CD4-positive, alpha-beta T cell (primary cell): ENCODE results near the gene PTPRF. TPM values are rescaled to one million over a fixed set of nuclear protein-coding genes. Genes with fewer than 3 reads are reported as not detected.

Source experiments
- ATAC-seq: fragments of 200-7000 bp; cut with Tn5 transposase; one replicate; pipeline ENCODE4 v1.10.0; 2022; ENCODE audit warnings: mild to moderate bottlenecking; ENCODE audit not compliant: poor library complexity
- CTCF ChIA-PET: fragments of 350-600 bp; sonication (Branson Sonifier 250); formaldehyde crosslinking; loops from one replicate; lab custom pipeline; 2021; ENCODE audit warnings: antibody characterized with exemption, inconsistent platforms; lab: Charles Lee
- POLR2A ChIA-PET: fragments of 350-600 bp; sonication (Branson Sonifier 250); formaldehyde crosslinking; loops from one replicate; lab custom pipeline; 2021; ENCODE audit warnings: antibody characterized with exemption, inconsistent platforms; lab: Charles Lee
- DNase-seq, 14 experiments: peaks; one replicate each; pipeline ENCODE4 v3.0.0-alpha.2; 2013 to 2020; ENCODE audit warnings: mixed read lengths in 2 of 14
- H3K27ac ChIP-seq, 2 donors: one replicate each; pipeline versions ENCODE4 v1.5.1 to v1.7.0; 2013; ENCODE audit warnings: low read length in 2 of 2, low read depth in 1 of 2, mild to moderate bottlenecking in 1 of 2
- H3K27me3 ChIP-seq, 2 experiments: 1 replicate in 1 of 2; 2 replicates in 1 of 2; pipeline versions ENCODE4 v1.6.1 to v1.7.0; 2013; ENCODE audit warnings: low read length in 2 of 2, control low read depth in 1 of 2, mild to moderate bottlenecking in 1 of 2, moderate library complexity in 1 of 2; ENCODE audit not compliant: insufficient read depth in 2 of 2, control insufficient read depth in 1 of 2
- H3K36me3 ChIP-seq: one replicate; pipeline ENCODE4 v1.6.1; 2013; ENCODE audit warnings: low read length, control low read depth; ENCODE audit not compliant: insufficient read depth
- H3K4me1 ChIP-seq: one replicate; pipeline ENCODE4 v1.6.1; 2013; ENCODE audit warnings: low read length, control low read depth; ENCODE audit not compliant: insufficient read depth
- H3K4me3 ChIP-seq: one replicate; pipeline ENCODE4 v1.5.1; 2013; ENCODE audit warnings: mild to moderate bottlenecking, low read length, moderate library complexity
- H3K9me3 ChIP-seq, 2 experiments: 1 replicate in 1 of 2; 2 replicates in 1 of 2; pipeline versions ENCODE4 v1.6.1 to v1.7.0; 2013; ENCODE audit warnings: low read length in 2 of 2, mild to moderate bottlenecking in 2 of 2, control low read depth in 1 of 2, moderate library complexity in 1 of 2; ENCODE audit not compliant: control insufficient read depth in 1 of 2, insufficient read depth in 1 of 2
- H3K27ac Mint-ChIP-seq: one replicate; pipeline ENCODE4 v1.8.0; 2020; ENCODE audit warnings: mixed read lengths
- H3K27me3 Mint-ChIP-seq: one replicate; pipeline ENCODE4 v1.8.0; 2021; ENCODE audit warnings: mixed read lengths
- H3K36me3 Mint-ChIP-seq: one replicate; pipeline ENCODE4 v1.8.0; 2021; ENCODE audit warnings: low read depth, mixed read lengths
- H3K4me1 Mint-ChIP-seq: one replicate; pipeline ENCODE4 v1.8.0; 2021; ENCODE audit warnings: low read depth, mixed read lengths
- H3K4me3 Mint-ChIP-seq: one replicate; pipeline ENCODE4 v1.8.0; 2020; ENCODE audit warnings: mild to moderate bottlenecking, mixed read lengths
- H3K9me3 Mint-ChIP-seq: one replicate; pipeline ENCODE4 v1.8.0; 2020; ENCODE audit warnings: mixed read lengths
- intact Hi-C, 2 experiments: fragments of 100-400 bp; cut with DNase I in 1 of 2; cut with micrococcal nuclease in 1 of 2; formaldehyde crosslinking; loops; one replicate each; pipeline versions ENCODE4 v1.15.1 to v1.9.0; 2023 to 2025; cut with DNase I, micrococcal nuclease
- total RNA-seq, 174 experiments: library from RNA in 2 of 174; stranded (reverse) in 2 of 174; gene quantifications; one replicate each; pipeline ENCODE4 v1.2.3 and lab custom pipeline; 2021 to 2026
- TF ChIP-seq, protein P1 (sequence below): fragments of 200-600 bp; IDR thresholded peaks from one replicate; pipeline ENCODE4 v1.8.0; 2022; ENCODE audit warnings: antibody characterized with exemption, mild to moderate bottlenecking

The PTPRF gene
- total RNA-seq, 2 experiments from 2014 or later = 0.14 TPM

DNA sequence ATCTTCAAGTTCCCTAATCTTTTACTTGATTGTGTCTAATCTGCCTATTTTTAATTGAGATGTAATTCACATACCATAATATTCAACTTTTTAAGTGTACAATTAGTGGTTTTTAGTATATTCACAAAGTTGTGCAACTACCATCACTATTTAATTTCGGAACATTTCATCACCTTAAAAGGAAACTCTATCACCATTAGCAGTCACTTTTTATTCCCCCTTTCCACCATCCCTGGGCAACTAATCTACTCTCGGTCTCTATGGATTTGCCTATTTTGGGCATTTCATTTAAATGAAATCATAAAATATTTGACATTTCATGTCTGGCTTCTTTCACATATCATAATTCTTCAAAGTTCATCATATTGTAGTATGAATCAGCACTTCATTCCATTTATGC is 46.3 kb upstream of the PTPRF start:
- Histone ChIP-seq H3K4me3 (no peak overlapping the region), H3K4me1 (no peaks in the 10 kb centered on the region), H3K36me3 (no peaks in the 10 kb centered on the region), H3K9me3 (peaks cover 13% of the 10 kb centered on the region in 2 experiments), H3K27me3 (no peaks in the 10 kb centered on the region), H3K27ac (no peak overlapping the region)
- DNase-seq (no peak), ATAC-seq (no peak)
- Mint-ChIP-seq H3K4me3 (no peak overlapping the region), H3K4me1 (no peaks in the 10 kb centered on the region), H3K36me3 (peaks cover 9% of the 10 kb centered on the region), H3K27ac (no peak overlapping the region), H3K9me3 (peaks cover 9% of the 10 kb centered on the region), H3K27me3 (peaks cover 6% of the 10 kb centered on the region)
- intact Hi-C loops = no loop called here
- TF ChIP-seq, protein P1, sequence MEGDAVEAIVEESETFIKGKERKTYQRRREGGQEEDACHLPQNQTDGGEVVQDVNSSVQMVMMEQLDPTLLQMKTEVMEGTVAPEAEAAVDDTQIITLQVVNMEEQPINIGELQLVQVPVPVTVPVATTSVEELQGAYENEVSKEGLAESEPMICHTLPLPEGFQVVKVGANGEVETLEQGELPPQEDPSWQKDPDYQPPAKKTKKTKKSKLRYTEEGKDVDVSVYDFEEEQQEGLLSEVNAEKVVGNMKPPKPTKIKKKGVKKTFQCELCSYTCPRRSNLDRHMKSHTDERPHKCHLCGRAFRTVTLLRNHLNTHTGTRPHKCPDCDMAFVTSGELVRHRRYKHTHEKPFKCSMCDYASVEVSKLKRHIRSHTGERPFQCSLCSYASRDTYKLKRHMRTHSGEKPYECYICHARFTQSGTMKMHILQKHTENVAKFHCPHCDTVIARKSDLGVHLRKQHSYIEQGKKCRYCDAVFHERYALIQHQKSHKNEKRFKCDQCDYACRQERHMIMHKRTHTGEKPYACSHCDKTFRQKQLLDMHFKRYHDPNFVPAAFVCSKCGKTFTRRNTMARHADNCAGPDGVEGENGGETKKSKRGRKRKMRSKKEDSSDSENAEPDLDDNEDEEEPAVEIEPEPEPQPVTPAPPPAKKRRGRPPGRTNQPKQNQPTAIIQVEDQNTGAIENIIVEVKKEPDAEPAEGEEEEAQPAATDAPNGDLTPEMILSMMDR = no peak
- POLR2A ChIA-PET = no interaction called here
- CTCF ChIA-PET = no interaction called here

DNA sequence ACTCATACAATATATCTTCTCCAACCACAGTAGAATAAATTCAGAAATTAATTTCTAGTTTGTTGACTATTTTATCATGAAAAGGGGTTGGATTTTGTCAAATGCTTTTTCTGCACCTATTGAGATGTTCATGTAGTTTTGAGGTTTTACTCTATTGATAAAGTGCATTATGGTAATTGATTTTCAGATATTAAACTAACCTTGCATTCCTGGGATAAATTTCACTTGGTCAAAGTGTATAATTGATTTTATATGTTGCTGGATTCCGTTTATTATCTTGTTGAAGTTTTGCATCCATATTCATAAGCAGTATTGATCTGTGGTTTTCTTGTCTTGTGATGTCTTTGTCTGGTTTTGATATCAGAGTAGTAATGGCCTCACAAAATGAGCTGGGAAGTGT is 42.5 kb upstream of the PTPRF start:
- no peaks in the 10 kb centered on the region for H3K4me1 Mint-ChIP-seq
- peaks cover 8% of the 10 kb centered on the region for H3K27me3 Mint-ChIP-seq
- ATAC-seq = no peak

DNA sequence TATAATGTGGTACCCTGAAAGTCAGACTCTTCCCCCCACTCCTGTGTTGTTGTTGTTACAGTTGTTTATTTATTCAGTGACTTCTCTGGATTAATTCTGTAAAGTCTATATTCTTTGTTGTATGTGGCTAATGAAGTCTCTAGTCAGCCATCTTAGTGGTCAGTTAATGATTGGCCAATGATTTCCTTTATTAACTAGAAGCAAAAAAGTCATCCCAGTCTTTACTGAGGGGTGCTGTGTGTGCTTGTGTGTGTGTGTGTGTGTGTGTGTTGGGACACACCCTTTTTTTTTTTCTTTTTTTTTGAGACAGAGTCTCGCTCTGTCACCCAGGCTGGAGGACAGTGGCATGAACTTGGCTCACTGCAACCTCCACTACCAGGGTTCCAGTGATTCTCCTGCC is 39.6 kb upstream of the PTPRF start:
- intact Hi-C loops = no loop called here
- Mint-ChIP-seq H3K9me3 (peaks cover 23% of the 10 kb centered on the region), H3K27ac (no peak overlapping the region), H3K4me3 (no peak overlapping the region), H3K27me3 (peaks cover 12% of the 10 kb centered on the region), H3K4me1 (no peaks in the 10 kb centered on the region), H3K36me3 (peaks cover 16% of the 10 kb centered on the region)
- H3K36me3 ChIP-seq = no peaks in the 10 kb centered on the region
- no peak for DNase-seq
- no peaks in the 10 kb centered on the region for H3K4me1 ChIP-seq
- ChIA-PET CTCF (no interaction called here), POLR2A (no interaction called here)
- H3K27ac ChIP-seq = no peak overlapping the region
- H3K4me3 ChIP-seq = no peak overlapping the region
- TF ChIP-seq, protein P1 = no peak
- peaks cover 20 to 32% of the 10 kb centered on the region in 2 experiments for H3K9me3 ChIP-seq
- peaks cover 0 to 12% of the 10 kb centered on the region in 2 experiments for H3K27me3 ChIP-seq
- no peak for ATAC-seq

More for the DNA sequence above, 42.5 kb upstream of the PTPRF start:
- CTCF ChIA-PET = no interaction called here
- H3K27ac Mint-ChIP-seq = no peak overlapping the region
- peaks cover 23% of the 10 kb centered on the region for H3K9me3 Mint-ChIP-seq
- no peak overlapping the region for H3K4me3 Mint-ChIP-seq
- POLR2A ChIA-PET = no interaction called here
- no peak overlapping the region for H3K4me3 ChIP-seq
- DNase-seq = no peak
- no peaks in the 10 kb centered on the region for H3K36me3 ChIP-seq
- peaks cover 20 to 32% of the 10 kb centered on the region in 2 experiments for H3K9me3 ChIP-seq
- TF ChIP-seq, protein P1 = no peak
- intact Hi-C loops = no loop called here
- peaks cover 0 to 5% of the 10 kb centered on the region in 2 experiments for H3K27me3 ChIP-seq
- no peaks in the 10 kb centered on the region for H3K4me1 ChIP-seq
- H3K36me3 Mint-ChIP-seq = peaks cover 16% of the 10 kb centered on the region
- H3K27ac ChIP-seq = no peak overlapping the region
